Breast epithelium (tissue), 3 donors: ENCODE data around the gene UGT1A8.

Experiments
- CTCF ChIP-seq, 3 donors: fragments of 450-650 bp; IDR thresholded peaks; one replicate each; pipeline ENCODE4 v1.5.1; 2016 to 2017; ENCODE audit warnings: antibody characterized with exemption in 3 of 3, mild to moderate bottlenecking in 3 of 3, moderate library complexity in 3 of 3
- POLR2A ChIP-seq: fragments of 450-650 bp; IDR thresholded peaks from one replicate; pipeline ENCODE4 v1.6.1; 2016; ENCODE audit warnings: antibody characterized with exemption, mild to moderate bottlenecking, moderate library complexity
- POLR2AphosphoS5 ChIP-seq, 3 donors: sonication (generic); formaldehyde crosslinking; IDR thresholded peaks; one replicate each; pipeline ENCODE4 v1.6.1; 2017; ENCODE audit warnings: antibody characterized with exemption in 3 of 3

GRCh38 chr2:233691443-233692433 is 74.3 kb downstream of the UGT1A8 start:
- TF ChIP-seq CTCF (IDR thresholded peaks at IDR 0.05) (no peak), POLR2AphosphoS5 (IDR thresholded peaks at IDR 0.05) (no peak), POLR2A (no peak)
